Measurements from ENCODE around the gene NANOS2.

- TF ChIP-seq POLR2A (IDR thresholded peaks at IDR 0.05) (no peak), CTCF (IDR thresholded peaks at IDR 0.05) (no peak)
These were observed 37.7 kb upstream of the NANOS2 start for GRCh38 chr19:45952341-45952685.

Measured in thyroid gland (tissue), 4 donors.